Inflammatory macrophage treated with lipopolysaccharide for 4 hours (primary cell): ENCODE measurements around the gene TNS1.

ENCODE experiments used
- DNase-seq: peaks from one replicate; pipeline ENCODE4 v3.0.0-alpha.2; 2020

The TNS1 gene

GRCh38 chr2:217909156-217909820, 93.5 kb downstream of the TNS1 start:
- DNase-seq = no peak

- no peak for DNase-seq
Measured at GRCh38 chr2:217908544-217908943, 94.3 kb downstream of the TNS1 start.

- no peak for DNase-seq
Measured at GRCh38 chr2:217907266-217907665, 95.5 kb downstream of the TNS1 start.

GRCh38 chr2:217906798-217907197, 96.0 kb downstream of the TNS1 start:
- DNase-seq = peak; percentile 59

GRCh38 chr2:217905896-217906295, 96.9 kb downstream of the TNS1 start:
- peak; percentile 21 for DNase-seq

- DNase-seq = peak; percentile 30
Measured at GRCh38 chr2:217905395-217905794, 97.4 kb downstream of the TNS1 start.

GRCh38 chr2:217904614-217904965, 98.2 kb downstream of the TNS1 start:
- DNase-seq = no peak

- peak; percentile 33 for DNase-seq
Measured at GRCh38 chr2:217903859-217904613, 98.8 kb downstream of the TNS1 start.

- DNase-seq = no peak
Measured at GRCh38 chr2:217903142-217903858, 99.5 kb downstream of the TNS1 start.

GRCh38 chr2:217902379-217903141, 100.2 kb downstream of the TNS1 start:
- peak; percentile 95 for DNase-seq

- peak; percentile 55 for DNase-seq
Measured at GRCh38 chr2:217901835-217902378, 100.9 kb downstream of the TNS1 start.

- no peak for DNase-seq
Measured at GRCh38 chr2:217901400-217901799, 101.4 kb downstream of the TNS1 start.

GRCh38 chr2:217900780-217901360, 101.9 kb downstream of the TNS1 start:
- no peak for DNase-seq

GRCh38 chr2:217900010-217900779, 102.6 kb downstream of the TNS1 start:
- peak; percentile 32 for DNase-seq

- peak; percentile 64 for DNase-seq
Measured at GRCh38 chr2:217899231-217900009, 103.4 kb downstream of the TNS1 start.

GRCh38 chr2:217897816-217898806, 104.7 kb downstream of the TNS1 start:
- no peak for DNase-seq

- DNase-seq = no peak
Measured at GRCh38 chr2:217897091-217897715, 105.6 kb downstream of the TNS1 start.

- no peak for DNase-seq
Measured at GRCh38 chr2:217895070-217895635, 107.6 kb downstream of the TNS1 start.

GRCh38 chr2:217893440-217893839, 109.4 kb downstream of the TNS1 start:
- DNase-seq = no peak
